ENCODE results near the gene LRRC2.

DNA sequence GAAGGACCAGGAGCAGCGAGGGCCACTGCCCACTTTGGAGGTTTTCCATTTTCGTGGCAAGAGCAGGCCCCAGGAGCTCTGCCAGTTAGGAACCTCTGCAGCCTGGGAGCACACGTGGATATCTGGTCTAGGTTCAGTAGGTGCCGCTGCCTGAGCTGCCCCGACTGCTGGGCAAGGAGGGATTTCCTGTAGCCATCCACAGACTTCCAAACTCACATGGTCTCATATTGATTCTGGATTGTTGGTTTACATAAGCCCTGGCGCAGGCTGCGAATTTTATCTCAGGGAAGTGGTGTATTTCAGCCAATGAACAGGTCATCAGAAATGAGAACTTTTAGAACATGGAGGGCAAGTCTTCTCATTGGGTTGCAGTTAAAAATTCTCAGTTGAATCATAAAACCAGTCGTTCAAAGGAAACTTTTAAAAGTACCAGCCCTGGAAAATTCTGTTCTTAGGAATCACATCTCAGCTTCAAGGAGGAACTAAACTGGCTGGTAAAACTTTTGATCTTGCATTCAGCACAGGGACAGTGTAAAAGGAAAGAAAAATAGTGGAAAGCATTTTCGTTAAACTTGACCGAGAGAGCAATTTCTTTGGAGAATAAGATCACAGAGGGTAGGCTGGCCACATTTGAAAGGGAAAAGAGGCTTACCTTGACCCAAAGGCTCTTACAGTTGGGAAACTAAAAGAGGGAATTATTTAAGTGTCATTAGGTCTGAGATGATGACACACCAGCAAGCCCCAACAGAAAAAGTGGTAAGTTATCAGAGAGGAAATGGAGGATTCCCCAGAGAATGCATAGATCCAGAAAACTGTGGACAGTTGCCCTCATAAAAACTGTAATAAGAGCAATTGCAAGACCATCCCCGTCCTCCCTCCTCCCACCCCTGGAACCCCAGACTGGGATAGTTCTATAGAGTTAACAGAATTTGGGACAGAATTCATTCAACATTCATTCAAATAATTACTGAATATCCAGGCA is 74.7 kb downstream of the LRRC2 start:
- TF ChIP-seq, protein P1, sequence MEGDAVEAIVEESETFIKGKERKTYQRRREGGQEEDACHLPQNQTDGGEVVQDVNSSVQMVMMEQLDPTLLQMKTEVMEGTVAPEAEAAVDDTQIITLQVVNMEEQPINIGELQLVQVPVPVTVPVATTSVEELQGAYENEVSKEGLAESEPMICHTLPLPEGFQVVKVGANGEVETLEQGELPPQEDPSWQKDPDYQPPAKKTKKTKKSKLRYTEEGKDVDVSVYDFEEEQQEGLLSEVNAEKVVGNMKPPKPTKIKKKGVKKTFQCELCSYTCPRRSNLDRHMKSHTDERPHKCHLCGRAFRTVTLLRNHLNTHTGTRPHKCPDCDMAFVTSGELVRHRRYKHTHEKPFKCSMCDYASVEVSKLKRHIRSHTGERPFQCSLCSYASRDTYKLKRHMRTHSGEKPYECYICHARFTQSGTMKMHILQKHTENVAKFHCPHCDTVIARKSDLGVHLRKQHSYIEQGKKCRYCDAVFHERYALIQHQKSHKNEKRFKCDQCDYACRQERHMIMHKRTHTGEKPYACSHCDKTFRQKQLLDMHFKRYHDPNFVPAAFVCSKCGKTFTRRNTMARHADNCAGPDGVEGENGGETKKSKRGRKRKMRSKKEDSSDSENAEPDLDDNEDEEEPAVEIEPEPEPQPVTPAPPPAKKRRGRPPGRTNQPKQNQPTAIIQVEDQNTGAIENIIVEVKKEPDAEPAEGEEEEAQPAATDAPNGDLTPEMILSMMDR (IDR thresholded peaks at IDR 0.05; ENCODE audit: low read length): no peak
- TF ChIP-seq EZH2phosphoT487 (IDR thresholded peaks at IDR 0.05; ENCODE audit: low read length): no peak
